Measurements from ENCODE around the gene WLS.

Gene WLS

DNA sequence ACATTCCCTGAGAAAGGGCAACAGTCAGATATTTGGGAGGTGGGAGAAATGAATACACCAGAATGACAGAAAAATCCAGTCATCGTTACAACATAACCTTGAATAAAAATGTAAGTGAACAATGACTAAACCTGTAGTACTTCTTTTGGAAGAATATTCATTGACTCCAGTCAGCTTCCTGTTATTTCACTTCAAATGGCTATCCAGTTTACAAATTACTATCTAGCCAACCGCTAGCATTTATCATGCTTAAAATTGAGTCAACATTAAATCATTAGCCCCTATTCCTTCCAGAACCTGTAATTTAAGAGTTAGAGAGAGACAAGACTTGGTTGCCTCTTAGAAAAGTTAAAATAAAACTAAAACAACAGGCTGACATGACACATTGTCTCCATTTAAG, 33.6 kb downstream of the WLS start:
- TF ChIP-seq, protein P1, sequence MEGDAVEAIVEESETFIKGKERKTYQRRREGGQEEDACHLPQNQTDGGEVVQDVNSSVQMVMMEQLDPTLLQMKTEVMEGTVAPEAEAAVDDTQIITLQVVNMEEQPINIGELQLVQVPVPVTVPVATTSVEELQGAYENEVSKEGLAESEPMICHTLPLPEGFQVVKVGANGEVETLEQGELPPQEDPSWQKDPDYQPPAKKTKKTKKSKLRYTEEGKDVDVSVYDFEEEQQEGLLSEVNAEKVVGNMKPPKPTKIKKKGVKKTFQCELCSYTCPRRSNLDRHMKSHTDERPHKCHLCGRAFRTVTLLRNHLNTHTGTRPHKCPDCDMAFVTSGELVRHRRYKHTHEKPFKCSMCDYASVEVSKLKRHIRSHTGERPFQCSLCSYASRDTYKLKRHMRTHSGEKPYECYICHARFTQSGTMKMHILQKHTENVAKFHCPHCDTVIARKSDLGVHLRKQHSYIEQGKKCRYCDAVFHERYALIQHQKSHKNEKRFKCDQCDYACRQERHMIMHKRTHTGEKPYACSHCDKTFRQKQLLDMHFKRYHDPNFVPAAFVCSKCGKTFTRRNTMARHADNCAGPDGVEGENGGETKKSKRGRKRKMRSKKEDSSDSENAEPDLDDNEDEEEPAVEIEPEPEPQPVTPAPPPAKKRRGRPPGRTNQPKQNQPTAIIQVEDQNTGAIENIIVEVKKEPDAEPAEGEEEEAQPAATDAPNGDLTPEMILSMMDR (IDR thresholded peaks at IDR 0.05) = no peak
- no peak for TF ChIP-seq ZFX (IDR thresholded peaks at IDR 0.05; ENCODE audit: borderline replicate concordance)
- no peak overlapping the region for H3K27ac ChIP-seq

DNA sequence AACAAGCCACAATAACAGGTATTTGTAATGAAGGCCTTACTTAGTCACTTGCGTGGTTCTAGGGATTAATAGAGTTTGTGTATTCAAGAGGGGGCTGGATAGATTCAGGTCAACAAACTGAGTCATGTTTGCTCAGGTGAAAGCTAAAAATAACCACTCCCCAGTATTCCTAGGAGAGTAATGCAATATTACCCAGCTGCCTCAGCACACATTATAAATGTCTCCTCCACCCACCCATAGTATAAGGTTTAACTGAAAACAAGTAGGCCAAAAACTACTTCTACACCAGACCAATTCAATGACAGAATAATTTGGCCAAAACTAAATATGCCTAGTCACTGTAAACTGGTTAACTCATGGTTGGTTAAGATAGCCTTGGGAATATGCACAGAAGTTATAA, 34.4 kb downstream of the WLS start:
- H3K27ac ChIP-seq = peak overlapping the region; percentile 58
- no peak for TF ChIP-seq ZFX (IDR thresholded peaks at IDR 0.05; ENCODE audit: borderline replicate concordance)
- TF ChIP-seq, protein P1 (IDR thresholded peaks at IDR 0.05) = no peak

DNA sequence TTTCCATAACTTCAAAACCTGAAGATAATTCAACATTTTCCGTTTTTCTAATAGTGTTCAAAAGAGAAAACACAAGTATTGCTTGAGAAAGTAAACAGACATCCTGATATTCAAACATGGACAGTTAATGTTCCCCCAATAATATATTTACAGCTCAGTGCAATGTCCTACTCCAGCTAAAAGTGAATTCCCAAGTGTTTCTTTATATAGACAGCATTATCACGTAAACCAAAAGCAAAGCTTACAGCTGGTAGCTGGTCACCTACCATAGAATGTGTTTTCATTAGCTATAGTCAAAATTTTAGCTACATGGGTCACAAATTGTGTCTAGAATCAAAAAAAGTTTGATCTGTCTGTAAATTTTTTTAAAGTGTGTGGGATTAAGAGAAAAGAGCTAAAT, 34.9 kb downstream of the WLS start:
- H3K27ac ChIP-seq = peak overlapping the region; percentile 58
- TF ChIP-seq, protein P1 (IDR thresholded peaks at IDR 0.05) = no peak
- TF ChIP-seq ZFX (IDR thresholded peaks at IDR 0.05; ENCODE audit: borderline replicate concordance) = no peak

DNA sequence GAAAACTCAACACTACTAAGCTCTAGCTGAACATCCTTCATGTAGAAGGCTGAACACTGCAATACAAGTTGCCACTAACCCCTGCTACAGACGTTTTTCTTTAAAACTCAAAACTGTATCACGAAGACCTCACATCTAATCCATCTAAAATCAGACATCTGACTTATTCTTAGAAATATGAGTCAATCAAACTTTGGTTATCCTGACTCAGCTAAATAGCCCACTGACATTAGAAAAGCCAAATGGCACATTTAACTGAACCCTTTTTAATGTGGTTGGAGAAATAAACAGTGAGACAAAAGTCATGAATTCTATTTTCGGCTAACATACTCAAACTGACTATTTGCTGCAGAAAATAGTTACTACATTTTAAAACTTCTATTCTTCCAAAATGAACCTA, 35.6 kb downstream of the WLS start:
- TF ChIP-seq, protein P1 (IDR thresholded peaks at IDR 0.05) = no peak
- TF ChIP-seq ZFX (IDR thresholded peaks at IDR 0.05; ENCODE audit: borderline replicate concordance) = no peak
- peak overlapping the region; percentile 58; the same call in 1 of the 2 replicates for H3K27ac ChIP-seq

DNA sequence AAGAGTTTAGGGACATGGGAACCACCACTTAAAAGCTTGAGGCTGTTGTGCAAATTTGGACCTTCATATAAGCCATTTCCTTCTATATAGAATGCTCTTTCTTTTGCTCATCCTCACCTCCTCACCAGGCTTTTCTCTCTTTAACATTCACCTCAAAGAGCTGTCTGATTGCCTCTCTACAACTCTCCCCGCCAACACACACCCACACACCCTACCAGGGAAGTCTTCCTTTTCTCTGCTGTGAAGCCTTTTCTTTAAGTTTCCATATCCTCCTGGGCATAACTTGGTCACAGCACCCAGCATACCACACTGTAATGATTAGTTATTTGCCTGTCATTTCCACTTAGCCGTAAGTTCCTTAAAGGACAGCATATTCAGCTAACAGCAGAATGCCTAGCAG, 40.6 kb downstream of the WLS start:
- TF ChIP-seq, protein P1 (IDR thresholded peaks at IDR 0.05) = no peak
- H3K27ac ChIP-seq = no peak overlapping the region

DNA sequence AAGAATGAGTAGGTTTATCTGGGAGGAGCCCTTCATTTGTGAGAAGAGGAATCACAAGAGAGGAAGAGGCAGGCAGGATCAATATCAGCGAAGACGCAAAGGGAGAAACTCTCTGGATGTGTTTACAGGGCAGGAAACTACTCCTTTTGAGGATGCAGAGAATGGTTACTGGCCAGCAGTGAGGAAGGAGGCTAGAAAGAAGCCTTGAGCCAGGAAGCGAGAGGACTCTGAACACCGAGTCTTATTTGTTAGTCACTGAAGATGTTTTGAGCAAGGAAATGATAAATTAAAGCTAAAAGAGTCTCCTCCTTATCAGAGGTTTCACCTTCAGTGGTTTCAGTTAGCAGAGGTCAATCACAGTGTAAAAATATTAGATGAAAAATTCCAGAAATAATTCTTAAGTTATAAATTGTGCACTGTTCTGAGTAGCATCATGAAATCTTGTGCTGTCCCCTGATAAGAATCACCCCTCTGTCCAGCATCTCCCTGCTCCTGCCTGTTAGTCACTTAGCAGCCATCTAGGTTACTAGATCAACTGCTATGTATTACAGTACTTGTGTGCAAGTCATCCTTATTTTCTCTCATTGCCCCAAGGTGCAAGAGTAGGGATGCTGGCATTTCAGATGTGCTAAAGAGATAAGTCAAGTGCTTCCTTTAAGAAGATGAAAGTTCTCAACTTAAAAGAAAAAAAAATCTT, 43.5 kb downstream of the WLS start:
- TF ChIP-seq ZFX (IDR thresholded peaks at IDR 0.05; ENCODE audit: borderline replicate concordance) = no peak
- TF ChIP-seq, protein P1 (IDR thresholded peaks at IDR 0.05) = no peak
- H3K27ac ChIP-seq = no peak overlapping the region

DNA sequence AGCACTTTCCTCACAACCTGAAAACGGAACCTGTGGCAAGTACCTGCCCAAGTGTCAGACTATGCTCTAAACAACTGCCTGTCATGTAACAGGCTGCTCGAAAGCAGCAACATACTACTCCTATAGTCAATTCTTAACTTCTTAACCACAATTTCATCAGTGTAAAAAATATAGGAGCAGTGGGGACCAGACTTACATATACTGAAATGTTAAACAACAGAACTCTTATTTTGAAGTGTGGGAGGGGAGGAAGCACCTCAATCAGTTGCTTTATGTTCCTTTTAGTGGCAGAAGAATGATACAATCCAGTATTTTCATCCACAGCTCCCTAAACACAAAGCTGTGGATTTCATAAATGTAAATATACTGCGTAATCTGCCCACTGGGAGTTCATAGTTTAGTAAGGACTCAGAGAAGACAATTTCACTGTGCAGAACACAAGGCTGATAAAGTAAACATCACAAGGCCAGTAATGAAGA, 44.2 kb downstream of the WLS start:
- no peak overlapping the region for H3K27ac ChIP-seq
- no peak for TF ChIP-seq ZFX (IDR thresholded peaks at IDR 0.05; ENCODE audit: borderline replicate concordance)
- TF ChIP-seq, protein P1 (IDR thresholded peaks at IDR 0.05) = no peak

Data from 22Rv1 (cell line).